ENCODE results near the gene ARHGEF26.

GRCh38 chr3:154119951-154120350 lies 1.2 kb upstream of the ARHGEF26 start:
- TF ChIP-seq TOX (CRISPR knock-in tag; IDR thresholded peaks at IDR 0.05; ENCODE audit: borderline replicate concordance) (no peak), ZFP3 (CRISPR knock-in tag; IDR thresholded peaks at IDR 0.05) (no peak), ESRRG (CRISPR knock-in tag; IDR thresholded peaks at IDR 0.05) (no peak), CSRNP3 (CRISPR knock-in tag; IDR thresholded peaks at IDR 0.05) (no peak), ZNF565 (CRISPR knock-in tag; conservative IDR thresholded peaks at IDR 0.05; ENCODE audit: low read depth) (no peak), BACH2 (CRISPR knock-in tag; IDR thresholded peaks at IDR 0.05; ENCODE audit: borderline replicate concordance) (no peak), ZFP30 (CRISPR knock-in tag; IDR thresholded peaks at IDR 0.05) (no peak), ZNF70 (CRISPR knock-in tag; IDR thresholded peaks at IDR 0.05) (no peak), PATZ1 (CRISPR knock-in tag; IDR thresholded peaks at IDR 0.05; ENCODE audit: borderline replicate concordance) (no peak), ZC3H10 (CRISPR knock-in tag; IDR thresholded peaks at IDR 0.05) (no peak), GLIS3 (CRISPR knock-in tag; IDR thresholded peaks at IDR 0.05) (no peak), CREB5 (CRISPR knock-in tag; IDR thresholded peaks at IDR 0.05; ENCODE audit: low read depth) (no peak), SNAI2 (CRISPR knock-in tag; IDR thresholded peaks at IDR 0.05) (no peak)
